Measurements from ENCODE around the gene TMIGD2.

GRCh38 chr19:4338441-4339355 is 36.5 kb upstream of the TMIGD2 start, which contains the start of gene STAP2:
- no peak for TF ChIP-seq POLR2AphosphoS5 (IDR thresholded peaks at IDR 0.05)
- TF ChIP-seq POLR2A (IDR thresholded peaks at IDR 0.05), result no peak
- TF ChIP-seq CTCF (IDR thresholded peaks at IDR 0.05), result no peak

All from suprapubic skin (tissue), 4 donors.